SHP77 (cell line): Measurements from ENCODE around the gene DNAH1.

Experiments used
- DNase-seq, 2 experiments: peaks; one replicate each; lab custom pipeline; 2025; lab: John Stamatoyannopoulos, UW

DNAH1 gene

GRCh38 chr3:52433996-52434479, 117.9 kb downstream of the DNAH1 start:
- DNase-seq, result no peak

DNA sequence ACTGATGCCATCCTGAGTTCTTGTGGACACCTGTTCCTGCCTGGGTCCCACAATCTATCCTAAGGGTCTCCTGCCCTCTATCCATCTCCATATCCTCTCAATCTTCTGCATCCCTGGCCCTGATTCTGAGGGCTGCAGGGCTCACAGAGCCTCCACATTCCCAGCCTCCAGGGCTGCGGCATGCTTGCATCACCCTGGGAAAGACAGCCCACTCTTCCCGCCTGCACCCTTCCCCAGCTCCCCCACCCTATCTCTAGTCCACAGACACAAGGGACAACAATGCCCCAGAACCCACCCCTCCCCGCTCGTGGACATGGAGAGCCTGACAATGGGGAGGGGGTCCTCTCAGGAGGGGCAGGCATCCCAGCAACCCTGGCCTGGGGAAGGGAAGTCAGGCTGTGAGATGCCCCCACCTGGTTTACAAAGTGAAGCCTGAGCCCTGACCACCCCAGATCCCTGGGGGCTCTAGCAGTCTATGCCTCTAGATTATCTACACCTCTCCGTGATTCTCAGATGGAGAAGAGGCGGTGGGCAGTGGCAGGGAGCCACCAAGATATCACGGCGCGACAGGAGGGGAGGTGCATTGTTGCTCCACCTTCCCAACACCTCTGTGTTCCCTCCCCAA, 118.5 kb downstream of the DNAH1 start:
- DNase-seq, result no peak

- no peak for DNase-seq
Measured at GRCh38 chr3:52435246-52436101, 119.4 kb downstream of the DNAH1 start.

GRCh38 chr3:52436500-52437149, 120.5 kb downstream of the DNAH1 start:
- no peak for DNase-seq

DNA sequence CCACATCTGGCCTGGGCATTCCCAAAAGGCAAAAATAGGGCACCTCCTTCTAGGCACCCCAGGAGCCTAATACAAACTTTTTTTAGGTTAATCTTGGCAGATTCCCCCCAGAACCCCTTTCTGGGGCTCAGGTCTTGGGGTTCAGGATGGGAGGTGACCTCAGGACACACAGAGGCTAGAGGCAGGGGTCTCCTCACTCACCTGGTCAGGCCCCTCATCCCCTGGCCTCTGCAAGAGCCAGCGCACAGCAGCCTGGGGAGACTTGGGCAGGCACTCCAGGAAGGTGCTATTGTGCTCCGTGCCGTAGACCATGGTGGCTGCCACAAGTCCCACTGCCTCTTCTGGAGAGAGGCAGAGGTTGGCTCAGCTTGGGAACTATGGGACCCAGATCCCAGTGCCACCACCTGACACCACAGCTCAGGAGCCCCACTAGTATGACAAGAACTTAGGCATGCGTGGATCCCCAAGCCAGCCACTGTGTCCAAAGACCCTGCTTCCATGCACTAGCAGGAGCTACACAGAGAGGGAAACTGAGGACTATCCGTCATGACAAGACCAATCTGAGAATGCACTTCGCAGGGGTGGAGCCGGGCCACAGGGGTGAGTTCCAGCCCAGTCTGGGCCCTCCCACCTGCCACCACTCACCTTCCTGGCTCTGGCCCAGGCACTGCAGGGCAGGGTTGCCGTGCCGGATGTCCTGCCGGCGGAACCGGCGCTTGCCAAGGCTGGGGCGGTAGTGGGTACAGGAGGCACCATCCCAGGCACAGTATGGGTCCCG, 121.4 kb downstream of the DNAH1 start:
- no peak for DNase-seq

DNA sequence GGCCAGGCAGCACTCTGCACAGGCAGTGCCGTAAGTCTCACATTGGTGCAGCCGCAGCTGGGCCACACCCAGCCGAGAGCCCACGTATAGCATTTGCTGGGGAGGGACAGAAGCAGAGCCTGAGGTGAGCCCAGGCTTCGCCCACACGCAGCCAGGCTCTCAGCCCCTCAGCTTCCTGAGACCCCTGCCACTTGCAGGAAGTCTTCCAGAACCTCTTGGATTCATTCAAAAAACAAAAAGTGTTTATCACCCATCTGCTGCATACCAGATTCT, 121.9 kb downstream of the DNAH1 start:
- DNase-seq, result no peak

- no peak for DNase-seq
Measured at GRCh38 chr3:52438579-52439425, 122.7 kb downstream of the DNAH1 start.

- DNase-seq, result no peak
Measured at GRCh38 chr3:52439426-52440248, 123.5 kb downstream of the DNAH1 start.

- no peak for DNase-seq
Measured at GRCh38 chr3:52440249-52440551, 124.1 kb downstream of the DNAH1 start.

GRCh38 chr3:52440671-52441070, 124.6 kb downstream of the DNAH1 start:
- DNase-seq, result no peak

DNA sequence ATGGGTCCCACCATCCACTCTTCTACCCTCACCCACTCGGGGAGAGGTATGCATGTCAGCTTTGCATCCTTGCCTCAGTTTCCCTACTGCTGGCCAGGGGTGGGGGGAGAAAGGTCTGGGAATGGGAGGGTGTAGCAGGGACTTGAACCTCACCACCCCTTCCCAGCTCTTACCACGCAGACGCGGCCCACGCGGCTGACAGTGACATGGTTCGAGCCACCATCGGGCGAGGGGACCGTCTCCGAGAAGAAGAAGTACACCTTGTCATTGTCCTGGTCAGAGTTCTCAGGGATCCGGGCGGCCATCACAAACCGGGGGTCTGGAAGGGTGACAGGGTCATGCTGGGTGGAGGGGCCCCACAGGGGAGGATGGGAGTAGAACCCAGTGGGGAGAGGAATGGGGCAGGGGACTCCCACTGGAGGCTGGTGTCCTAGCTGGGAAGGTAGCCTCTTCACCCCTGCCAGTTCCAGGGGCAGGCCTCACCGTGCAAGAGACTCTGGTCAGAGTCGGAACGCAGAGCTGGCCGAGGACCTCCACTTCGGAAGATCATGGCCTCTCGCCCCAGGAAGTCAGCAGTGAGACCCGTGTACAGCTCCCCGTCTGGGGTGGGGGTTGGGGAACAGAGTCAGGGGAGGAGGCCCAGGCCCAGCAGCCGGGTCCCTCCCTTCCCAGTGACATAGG, 125.1 kb downstream of the DNAH1 start:
- DNase-seq, result no peak

- no peak for DNase-seq
Measured at GRCh38 chr3:52441772-52442332, 125.7 kb downstream of the DNAH1 start.

DNA sequence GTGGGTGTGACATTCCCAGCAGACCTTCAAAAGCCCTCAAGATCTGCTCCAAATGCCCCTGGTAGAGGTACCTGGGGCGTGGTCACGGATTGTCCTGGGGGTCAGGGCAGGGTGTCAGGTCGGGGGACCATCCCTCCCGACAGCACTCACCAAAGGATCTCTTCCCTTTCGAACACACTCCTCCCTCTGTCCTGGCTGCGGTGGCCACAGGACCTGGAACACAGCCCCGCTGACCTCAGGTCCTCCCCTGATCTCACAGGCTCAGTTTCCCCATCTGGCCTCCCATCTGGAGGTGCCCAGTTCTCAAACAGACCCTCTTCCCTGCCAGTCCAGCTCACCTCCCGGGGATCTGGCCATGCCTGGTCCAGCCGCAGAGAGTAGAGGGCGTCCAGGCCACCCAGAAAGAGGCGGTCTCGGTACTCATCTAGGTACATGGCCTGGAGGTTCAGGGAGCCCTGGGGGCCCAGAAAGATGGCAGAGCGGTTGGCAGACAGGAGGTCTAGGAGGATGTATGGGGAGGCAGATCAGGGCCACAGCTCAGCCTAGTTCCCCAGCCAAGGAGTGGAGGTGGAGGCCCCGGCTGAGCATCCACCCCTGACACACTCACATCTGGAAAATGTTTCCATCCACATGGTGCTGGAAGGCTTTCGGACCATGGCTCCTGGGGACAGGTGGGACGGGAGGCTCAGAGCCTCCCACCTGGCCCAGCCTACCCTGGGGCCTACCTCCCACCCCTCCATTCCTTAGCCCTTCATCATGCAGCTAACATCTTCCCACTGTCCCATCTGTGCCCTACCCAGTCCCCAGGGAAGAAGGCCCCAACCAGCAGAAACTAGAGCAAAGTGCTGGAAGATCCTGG, 126.5 kb downstream of the DNAH1 start:
- DNase-seq, result no peak

GRCh38 chr3:52443268-52443610, 127.1 kb downstream of the DNAH1 start:
- no peak for DNase-seq

DNA sequence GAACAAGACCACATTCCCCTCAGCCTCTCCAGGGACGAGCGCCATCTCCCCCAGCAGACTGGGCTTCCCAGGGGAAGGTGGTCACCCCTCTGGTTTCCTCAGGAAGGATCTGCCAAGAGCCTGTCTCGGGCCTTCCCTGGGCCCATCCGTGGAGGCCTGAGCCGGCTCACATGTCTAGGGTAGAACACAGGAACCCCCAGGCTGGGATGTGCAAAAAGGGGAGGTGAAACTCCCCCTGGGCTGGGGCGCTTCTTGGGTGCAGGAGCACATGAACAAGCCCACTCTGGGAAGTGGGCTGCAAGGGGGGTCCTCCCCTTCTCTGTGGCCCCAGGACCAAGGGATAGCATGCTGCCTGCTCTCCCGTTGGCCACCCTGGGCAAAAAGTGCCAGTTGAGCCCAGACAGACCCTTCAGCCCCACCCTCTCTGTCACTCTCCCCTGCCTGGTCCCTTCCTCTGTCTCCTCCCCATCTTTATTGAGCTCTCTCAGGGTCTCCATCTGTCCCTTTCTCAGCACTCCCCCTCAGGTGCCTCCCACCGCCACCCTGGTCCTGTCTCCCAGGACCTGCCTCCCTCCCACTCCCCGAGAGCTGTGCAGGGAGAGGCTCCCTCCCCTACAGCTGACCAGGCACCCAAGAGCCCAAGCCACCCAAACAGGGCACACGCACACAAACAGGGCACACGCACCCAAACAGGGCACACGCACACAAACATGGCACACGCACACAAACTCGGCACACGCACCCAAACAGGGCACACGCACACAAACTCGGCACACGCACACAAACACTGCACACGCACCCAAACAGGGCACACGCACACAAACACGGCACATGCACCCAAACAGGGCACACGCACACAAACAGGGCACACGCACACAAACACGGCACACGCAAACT, 127.9 kb downstream of the DNAH1 start:
- DNase-seq, result no peak

GRCh38 chr3:52444860-52445793, 129.0 kb downstream of the DNAH1 start, which contains the start of gene SEMA3G:
TSS of gene SEMA3G (minus strand) at chr3:52445103. CDS start at chr3:52445027, 76 bp downstream.
- DNase-seq, result peak; percentile 63 to 85

DNA sequence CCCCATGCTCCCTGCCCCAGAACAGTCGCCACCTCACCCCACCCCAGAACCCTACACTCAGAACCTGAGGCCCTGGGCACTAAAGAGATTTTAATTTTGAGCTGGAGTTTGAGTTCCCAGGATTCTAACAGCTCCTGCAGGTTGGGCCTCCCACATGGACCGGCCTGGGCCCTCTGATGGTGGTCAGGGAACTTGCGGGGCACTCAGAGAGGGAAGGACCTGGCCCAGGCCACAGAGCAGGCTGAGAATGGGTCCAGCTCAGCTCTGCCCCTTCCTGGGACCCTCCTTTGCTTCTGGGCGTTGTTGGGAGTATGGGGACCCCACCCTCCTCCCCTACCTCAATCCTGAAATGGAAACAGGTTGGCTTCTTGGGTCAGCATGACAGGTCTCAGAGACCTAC, 129.9 kb downstream of the DNAH1 start:
- no peak for DNase-seq
